Measurements from ENCODE around the gene HSFY1. TPM values are rescaled to one million over a fixed set of nuclear protein-coding genes. Genes with fewer than 3 reads are reported as not detected.
"Not testable (repeated sequence)": the region's sequence is repeated elsewhere in the genome, so short reads cannot be mapped to it uniquely, and the experiment has no call there.

Gene HSFY1, protein sequence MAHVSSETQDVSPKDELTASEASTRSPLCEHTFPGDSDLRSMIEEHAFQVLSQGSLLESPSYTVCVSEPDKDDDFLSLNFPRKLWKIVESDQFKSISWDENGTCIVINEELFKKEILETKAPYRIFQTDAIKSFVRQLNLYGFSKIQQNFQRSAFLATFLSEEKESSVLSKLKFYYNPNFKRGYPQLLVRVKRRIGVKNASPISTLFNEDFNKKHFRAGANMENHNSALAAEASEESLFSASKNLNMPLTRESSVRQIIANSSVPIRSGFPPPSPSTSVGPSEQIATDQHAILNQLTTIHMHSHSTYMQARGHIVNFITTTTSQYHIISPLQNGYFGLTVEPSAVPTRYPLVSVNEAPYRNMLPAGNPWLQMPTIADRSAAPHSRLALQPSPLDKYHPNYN
- polyA plus RNA-seq, result not detected
- long read RNA-seq, donor 1, result 0 reads
- long read RNA-seq, donor 2, result 0 reads
- long read RNA-seq, donor 3, result 0 reads
- long read RNA-seq, donor 4, result 0 reads
- long read RNA-seq, donor 5, result 0 reads
- long read RNA-seq, donor 6, result 0 reads
- long read RNA-seq, donor 7, result 0 reads
- long read RNA-seq, donor 8, result 0 reads
- long read RNA-seq, donor 9, result 0 reads
- long read RNA-seq, donor 10, result 0 reads

DNA sequence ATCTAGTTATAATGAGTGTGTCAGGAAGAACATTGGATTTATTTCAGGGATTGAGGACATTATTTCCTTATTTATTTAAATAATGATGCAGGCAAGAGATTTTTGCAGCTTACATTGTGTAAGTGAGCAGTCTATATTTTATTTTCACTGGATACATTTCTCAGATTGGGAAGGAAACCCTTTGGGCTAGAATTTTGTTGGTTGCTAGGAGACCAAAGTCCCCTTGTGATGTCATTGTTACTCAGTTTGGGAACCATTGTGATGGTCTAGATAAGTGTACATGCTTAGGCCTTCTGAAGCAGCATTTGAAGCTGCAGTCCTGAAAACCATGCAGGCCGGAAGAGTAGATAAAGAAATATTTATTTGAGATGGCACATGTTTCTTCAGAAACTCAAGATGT, at the start of gene HSFY1:
Gene HSFY1 (plus strand): TSS at position 301 of the 400 bp plus-strand sequence. CDS start 68 bp downstream, at position 369.
- H3K27me3 ChIP-seq (ENCODE audit: control insufficient read depth in 3 of 3, insufficient read depth in 3 of 3, low read length in 3 of 3); FAIRE-seq; DNase-seq; H3K36me3 ChIP-seq (ENCODE audit: control insufficient read depth in 3 of 3, insufficient read depth in 2 of 3, low read depth in 1 of 3, low read length in 3 of 3); H3K4me1 ChIP-seq (ENCODE audit: control insufficient read depth in 3 of 3, insufficient read depth in 2 of 3, low read depth in 1 of 3, low read length in 2 of 3); H3K9me3 ChIP-seq (ENCODE audit: control insufficient read depth in 2 of 2, insufficient read depth in 1 of 2, low read depth in 1 of 2, low read length in 1 of 2); H3K27ac ChIP-seq (ENCODE audit: low read depth in 1 of 3, low read length in 2 of 3); H3K4me3 ChIP-seq (ENCODE audit: low read depth in 1 of 3, low read length in 3 of 3): not testable (repeated sequence)
- no CpG with 5 or more reads among the region's 1 CpG for WGBS, 3 donors

DNA sequence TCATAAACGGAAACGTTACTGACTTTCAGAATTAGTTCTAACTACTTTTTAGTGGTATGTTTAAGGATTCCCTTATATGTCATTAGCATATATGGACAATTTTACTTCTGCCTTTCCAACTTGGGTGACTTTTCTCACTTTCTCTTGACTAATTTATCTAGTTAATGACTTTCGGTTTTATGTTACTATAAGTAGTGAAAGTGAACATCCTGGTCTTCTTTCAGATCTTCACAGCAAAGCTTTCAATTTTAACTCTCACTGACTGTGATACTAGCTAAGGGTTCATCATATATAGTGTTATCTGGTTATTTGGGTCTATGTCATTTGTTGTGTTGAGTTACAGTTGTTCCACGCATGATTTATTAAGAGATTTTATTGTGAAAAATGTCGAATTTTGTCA, 42.3 kb upstream of the HSFY1 start:
- not testable (repeated sequence) for H3K36me3 ChIP-seq (ENCODE audit: control insufficient read depth in 3 of 3, insufficient read depth in 2 of 3, low read depth in 1 of 3, low read length in 3 of 3); FAIRE-seq; H3K27ac ChIP-seq (ENCODE audit: low read depth in 1 of 3, low read length in 2 of 3); H3K4me1 ChIP-seq (ENCODE audit: control insufficient read depth in 3 of 3, insufficient read depth in 2 of 3, low read depth in 1 of 3, low read length in 2 of 3); H3K9me3 ChIP-seq (ENCODE audit: control insufficient read depth in 2 of 2, insufficient read depth in 1 of 2, low read depth in 1 of 2, low read length in 1 of 2); DNase-seq; H3K27me3 ChIP-seq (ENCODE audit: control insufficient read depth in 3 of 3, insufficient read depth in 3 of 3, low read length in 3 of 3); H3K4me3 ChIP-seq (ENCODE audit: low read depth in 1 of 3, low read length in 3 of 3)
- WGBS, 3 donors, result no CpG with 5 or more reads among the region's 5 CpGs

DNA sequence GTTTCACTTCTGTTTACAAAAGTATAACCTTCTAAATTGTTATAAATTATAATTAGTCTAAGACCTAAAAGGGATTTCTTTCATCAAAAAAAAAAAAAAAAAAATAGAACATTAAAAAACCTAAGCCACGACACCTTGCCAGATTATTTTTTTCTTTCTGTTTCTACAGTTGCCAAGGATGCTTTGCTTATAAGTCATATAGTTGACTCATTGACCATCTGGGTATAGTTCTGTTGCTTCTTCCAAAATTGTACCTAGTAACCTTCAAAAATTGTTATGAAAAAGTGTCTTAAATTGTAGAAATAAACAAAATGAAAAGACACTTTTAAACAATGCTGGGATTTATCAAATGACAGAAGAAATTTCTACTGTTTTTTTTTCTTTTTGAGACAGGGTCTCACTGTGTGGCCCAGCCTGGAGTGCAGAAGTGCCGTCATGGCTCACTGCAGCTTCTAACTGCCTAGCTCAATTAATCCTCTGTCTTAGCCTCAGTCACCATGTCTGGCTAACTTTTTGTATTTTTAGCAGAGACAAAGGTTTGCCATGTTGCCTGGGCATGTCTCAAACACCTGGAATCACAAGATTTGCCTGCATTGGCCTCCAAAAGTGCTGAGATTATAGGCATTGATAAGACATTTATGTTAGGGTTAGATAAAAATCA, 15.4 kb upstream of the HSFY1 start:
- not testable (repeated sequence) for DNase-seq; H3K9me3 ChIP-seq (ENCODE audit: control insufficient read depth in 2 of 2, insufficient read depth in 1 of 2, low read depth in 1 of 2, low read length in 1 of 2); H3K4me1 ChIP-seq (ENCODE audit: control insufficient read depth in 3 of 3, insufficient read depth in 2 of 3, low read depth in 1 of 3, low read length in 2 of 3); H3K4me3 ChIP-seq (ENCODE audit: low read depth in 1 of 3, low read length in 3 of 3); H3K27me3 ChIP-seq (ENCODE audit: control insufficient read depth in 3 of 3, insufficient read depth in 3 of 3, low read length in 3 of 3); H3K27ac ChIP-seq (ENCODE audit: low read depth in 1 of 3, low read length in 2 of 3); H3K36me3 ChIP-seq (ENCODE audit: control insufficient read depth in 3 of 3, insufficient read depth in 2 of 3, low read depth in 1 of 3, low read length in 3 of 3)
- FAIRE-seq, result peak; percentile 57
- WGBS, 3 donors, result no CpG with 5 or more reads among the region's 2 CpGs

DNA sequence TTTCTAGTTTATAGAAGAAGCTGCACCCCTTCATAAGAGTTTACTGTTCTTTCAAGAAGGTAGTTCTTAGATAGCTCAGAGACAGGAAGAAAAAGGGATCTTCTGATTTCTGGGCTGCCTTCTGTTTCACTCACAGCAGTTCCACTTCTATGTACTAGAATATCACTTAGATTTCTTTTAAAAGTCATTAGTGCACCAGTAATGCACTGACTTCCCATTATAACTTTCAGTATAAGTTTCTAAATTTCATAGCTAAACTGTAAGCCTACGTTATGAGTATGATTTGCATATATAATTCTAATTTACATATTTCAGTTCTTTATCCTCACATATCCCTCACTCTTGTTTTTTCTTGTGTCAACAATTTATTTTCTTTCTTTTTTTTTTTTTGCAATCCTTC, 7.6 kb upstream of the HSFY1 start:
- H3K27ac ChIP-seq (ENCODE audit: low read depth in 1 of 3, low read length in 2 of 3); DNase-seq; FAIRE-seq; H3K9me3 ChIP-seq (ENCODE audit: control insufficient read depth in 2 of 2, insufficient read depth in 1 of 2, low read depth in 1 of 2, low read length in 1 of 2); H3K4me3 ChIP-seq (ENCODE audit: low read depth in 1 of 3, low read length in 3 of 3); H3K27me3 ChIP-seq (ENCODE audit: control insufficient read depth in 3 of 3, insufficient read depth in 3 of 3, low read length in 3 of 3); H3K36me3 ChIP-seq (ENCODE audit: control insufficient read depth in 3 of 3, insufficient read depth in 2 of 3, low read depth in 1 of 3, low read length in 3 of 3); H3K4me1 ChIP-seq (ENCODE audit: control insufficient read depth in 3 of 3, insufficient read depth in 2 of 3, low read depth in 1 of 3, low read length in 2 of 3): not testable (repeated sequence)
- WGBS, 3 donors, result no CpG with 5 or more reads among the region's 1 CpG

DNA sequence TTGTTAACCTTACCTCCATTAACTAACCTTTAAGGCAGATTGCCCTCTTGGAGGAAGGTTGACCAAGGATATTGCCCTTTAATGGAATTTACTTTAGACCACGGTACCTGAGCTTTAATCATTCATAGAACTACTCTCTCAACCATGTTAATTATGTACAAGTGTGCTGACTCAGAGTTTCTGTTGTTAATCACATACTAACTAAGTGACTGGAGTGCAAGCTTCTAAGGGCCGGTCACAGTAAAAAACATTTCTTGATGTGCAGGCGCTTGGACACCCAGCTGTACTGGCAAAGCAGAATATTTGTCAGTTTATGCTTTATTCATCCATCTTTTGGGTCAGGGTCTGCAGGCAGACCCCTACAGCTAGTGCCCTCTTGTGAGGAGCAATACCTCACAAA, 6.6 kb downstream of the HSFY1 start:
- no CpG with 5 or more reads among the region's 3 CpGs for WGBS, 3 donors
- H3K36me3 ChIP-seq (ENCODE audit: control insufficient read depth in 3 of 3, insufficient read depth in 2 of 3, low read depth in 1 of 3, low read length in 3 of 3); H3K4me3 ChIP-seq (ENCODE audit: low read depth in 1 of 3, low read length in 3 of 3); FAIRE-seq; H3K9me3 ChIP-seq (ENCODE audit: control insufficient read depth in 2 of 2, insufficient read depth in 1 of 2, low read depth in 1 of 2, low read length in 1 of 2); H3K27me3 ChIP-seq (ENCODE audit: control insufficient read depth in 3 of 3, insufficient read depth in 3 of 3, low read length in 3 of 3); H3K4me1 ChIP-seq (ENCODE audit: control insufficient read depth in 3 of 3, insufficient read depth in 2 of 3, low read depth in 1 of 3, low read length in 2 of 3); DNase-seq; H3K27ac ChIP-seq (ENCODE audit: low read depth in 1 of 3, low read length in 2 of 3): not testable (repeated sequence)

DNA sequence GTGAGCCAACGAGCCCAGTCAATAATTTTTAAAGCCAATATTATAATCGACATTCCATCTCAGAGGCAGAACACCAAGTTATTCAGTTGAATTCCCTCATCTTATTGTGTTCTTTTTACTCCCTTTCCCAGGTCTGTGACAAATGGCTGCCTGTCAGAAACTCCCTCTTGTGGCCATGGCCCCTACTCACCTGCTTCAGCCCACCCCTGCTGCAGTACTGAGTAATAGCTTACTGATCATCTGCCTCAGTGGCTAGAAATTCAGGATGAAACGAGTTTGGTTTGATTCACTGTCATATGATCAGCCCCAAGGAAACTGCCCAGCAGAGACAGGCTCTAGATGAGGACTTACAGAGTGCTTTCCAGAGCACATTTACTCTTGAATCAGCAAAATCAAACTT, 19.4 kb downstream of the HSFY1 start:
- no CpG with 5 or more reads among the region's 3 CpGs for WGBS, 3 donors
- not testable (repeated sequence) for H3K36me3 ChIP-seq (ENCODE audit: control insufficient read depth in 3 of 3, insufficient read depth in 2 of 3, low read depth in 1 of 3, low read length in 3 of 3); FAIRE-seq; H3K27me3 ChIP-seq (ENCODE audit: control insufficient read depth in 3 of 3, insufficient read depth in 3 of 3, low read length in 3 of 3); DNase-seq; H3K27ac ChIP-seq (ENCODE audit: low read depth in 1 of 3, low read length in 2 of 3); H3K4me3 ChIP-seq (ENCODE audit: low read depth in 1 of 3, low read length in 3 of 3); H3K9me3 ChIP-seq (ENCODE audit: control insufficient read depth in 2 of 2, insufficient read depth in 1 of 2, low read depth in 1 of 2, low read length in 1 of 2); H3K4me1 ChIP-seq (ENCODE audit: control insufficient read depth in 3 of 3, insufficient read depth in 2 of 3, low read depth in 1 of 3, low read length in 2 of 3)

Other genes with a start within 250 kb of the HSFY1 start
- gene HSFY2, start 227.0 kb downstream of the HSFY1 start, polyA plus RNA-seq, result under 1 TPM in 1 of 4 donors, not detected in 3; 0.07 TPM